ENCODE results near the gene SPAG9. TPM values are rescaled to one million over a fixed set of nuclear protein-coding genes. Genes with fewer than 3 reads are reported as not detected.
A peak's percentile ranks its signal among the peaks of the same experiment; 100 is the strongest.

The SPAG9 gene
- total RNA-seq, 1 experiment from 2014 or later = 54.3 TPM

DNA sequence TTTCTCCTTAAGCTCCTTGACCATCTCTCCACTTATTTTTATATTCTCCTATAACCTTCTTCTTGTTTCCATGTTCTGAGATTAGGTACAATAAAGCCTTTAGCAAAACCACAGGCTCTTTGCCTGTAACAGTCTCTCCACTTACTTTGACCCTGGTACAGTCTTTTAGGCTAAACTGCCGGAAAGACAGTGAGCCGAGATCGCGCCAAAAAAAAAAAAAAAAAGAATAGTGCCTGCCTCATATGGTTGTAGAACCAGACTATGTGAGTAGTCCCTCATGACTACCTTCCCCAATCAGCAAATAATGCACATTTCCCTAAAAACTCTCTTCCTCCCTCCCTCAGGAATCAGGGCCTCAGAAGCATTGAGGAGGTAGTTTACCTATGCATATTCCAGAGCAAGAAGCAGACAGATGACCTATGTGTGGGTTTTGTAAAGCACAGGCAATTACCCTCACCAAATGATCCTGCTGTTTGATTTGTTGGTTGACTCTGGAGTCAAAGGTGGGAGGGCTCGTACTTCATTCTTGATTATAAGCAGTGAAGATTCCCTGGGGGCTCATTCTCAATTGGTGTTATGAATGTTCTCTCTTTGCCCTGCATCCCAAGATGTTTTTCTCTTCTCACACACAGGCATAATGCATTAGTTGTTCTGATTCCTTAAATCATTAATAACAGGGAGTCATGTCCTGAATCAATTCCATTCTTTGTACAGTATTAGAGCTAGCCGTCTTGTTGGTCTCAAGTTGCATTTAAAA, 23.8 kb upstream of the SPAG9 start:
- no peak overlapping the region for H3K14ac ChIP-seq (ENCODE audit: insufficient read depth, low read length)
- H3K4me1 Mint-ChIP-seq = peaks cover 13 to 16% of the 10 kb centered on the region in 2 experiments
- H2BK15ac ChIP-seq (ENCODE audit: low read depth, low read length) = no peak overlapping the region
- no peak overlapping the region for H2BK120ac ChIP-seq (ENCODE audit: low read depth, low read length, poor library complexity, severe bottlenecking)
- H3K56ac ChIP-seq (ENCODE audit: insufficient read length, low read depth, low read length) = no peak overlapping the region
- H3K27ac ChIP-seq (ENCODE audit: insufficient read length, low read depth, low read length) = no peak overlapping the region
- H4K91ac ChIP-seq (ENCODE audit: insufficient read length, low read depth, low read length) = no peak overlapping the region
- no peak overlapping the region for H2AK5ac ChIP-seq (ENCODE audit: insufficient read length, low read length)
- H2BK12ac ChIP-seq (ENCODE audit: insufficient read length, low read depth, low read length) = no peak overlapping the region
- H3K27me3 Mint-ChIP-seq (ENCODE audit: low read depth) = no peaks in the 10 kb centered on the region
- no peak overlapping the region for H4K8ac ChIP-seq (replicated peaks; ENCODE audit: insufficient read length, low read depth, low read length)
- H4K5ac ChIP-seq (ENCODE audit: insufficient read length, low read depth, low read length) = no peak overlapping the region
- no peaks in the 10 kb centered on the region for H3K79me2 ChIP-seq (ENCODE audit: insufficient read depth, low read length)
- no peak overlapping the region for H3T11ph ChIP-seq (ENCODE audit: low read length)
- H3K23ac ChIP-seq (ENCODE audit: insufficient read length, low read depth, low read length) = no peak overlapping the region
- no peak overlapping the region for H3K4me3 Mint-ChIP-seq
- no peak overlapping the region for H2BK20ac ChIP-seq (ENCODE audit: low read depth, low read length, poor library complexity, severe bottlenecking)
- no peaks in the 10 kb centered on the region for H3K79me1 ChIP-seq (ENCODE audit: insufficient read depth, low read depth, low read length, poor library complexity, severe bottlenecking)
- no peaks in the 10 kb centered on the region for H3K9me3 Mint-ChIP-seq
- H4K20me1 ChIP-seq (ENCODE audit: control insufficient read depth, insufficient read depth, insufficient read length) = no peaks in the 10 kb centered on the region
- no peak overlapping the region for H3K18ac ChIP-seq (ENCODE audit: insufficient read length, low read depth, low read length)
- no peak for TF ChIP-seq CTCF (conservative IDR thresholded peaks at IDR 0.05)
- H2AFZ ChIP-seq (ENCODE audit: low read length) = no peak overlapping the region
- no peak overlapping the region for H3K9ac ChIP-seq (ENCODE audit: extremely low read depth, insufficient read length, low read length)
- no peaks in the 10 kb centered on the region for H3K23me2 ChIP-seq (ENCODE audit: insufficient read length, low read depth, low read length, poor library complexity, severe bottlenecking)
- H3K36me3 Mint-ChIP-seq (ENCODE audit: insufficient read depth in 1 of 3, low read depth in 3 of 3) = no peaks in the 10 kb centered on the region
- WGBS (ENCODE audit: extremely low coverage, insufficient read length, low lambda C conversion rate) = no CpG with 5 or more reads among the region's 6 CpGs
- H3K27me3 ChIP-seq (ENCODE audit: insufficient read depth, low read length) = no peaks in the 10 kb centered on the region
- no peak for DNase-seq
- H2BK5ac ChIP-seq (ENCODE audit: insufficient read length, low read length) = no peak overlapping the region
- H3K4me1 ChIP-seq (ENCODE audit: insufficient read depth, low read length) = no peaks in the 10 kb centered on the region
- peak overlapping the region in 2 of 3 experiments; percentile 1 to 49; a peak in 2 of 7 replicates for H3K27ac Mint-ChIP-seq
- no peak overlapping the region for H3K4me2 ChIP-seq (ENCODE audit: insufficient read depth, insufficient read length, low read length)
- no peaks in the 10 kb centered on the region for H3K9me3 ChIP-seq (ENCODE audit: control insufficient read depth, low read depth, low read length)
- no peak overlapping the region for H3K4ac ChIP-seq (ENCODE audit: low read depth, low read length)

Data from H9 (cell line).